Forelimb muscle (tissue), 1 donor: ENCODE results near the gene CHRM4. TPM values are rescaled to one million over a fixed set of nuclear protein-coding genes. Genes with fewer than 3 reads are reported as not detected.

Source experiments
- DNase-seq: peaks from one replicate; pipeline ENCODE4 v3.0.0-alpha.2; 2013; ENCODE audit warnings: low read depth
- polyA plus RNA-seq: library from polyadenylated mRNA; unstranded; fragments of 120-200 nt; gene quantifications from one replicate; pipeline ENCODE4 v1.2.1, GENCODE V29; 2013; ENCODE audit not compliant: insufficient read length

Gene CHRM4
- polyA plus RNA-seq = 0.09 TPM

- no peak for DNase-seq
These were observed at the start of gene CHRM4 for GRCh38 chr11:46391578-46392420. CHRM4 (minus strand) TSS chr11:46391776; CDS start chr11:46386557, 5,219 bp downstream.

- DNase-seq = no peak
These were observed 46.6 kb upstream of the CHRM4 start for GRCh38 chr11:46438211-46438610.

GRCh38 chr11:46437122-46437689, 45.6 kb upstream of the CHRM4 start:
- no peak for DNase-seq

- no peak for DNase-seq
These were observed 44.5 kb upstream of the CHRM4 start for GRCh38 chr11:46436113-46436512.

GRCh38 chr11:46435679-46436078, 44.1 kb upstream of the CHRM4 start:
- DNase-seq = no peak

- no peak for DNase-seq
These were observed 39.6 kb upstream of the CHRM4 start for GRCh38 chr11:46431211-46431610.

GRCh38 chr11:46429717-46430116, 38.1 kb upstream of the CHRM4 start:
- DNase-seq = no peak

GRCh38 chr11:46427364-46427763, 35.8 kb upstream of the CHRM4 start:
- no peak for DNase-seq

- DNase-seq = no peak
These were observed 34.8 kb upstream of the CHRM4 start for GRCh38 chr11:46426233-46426991.

- DNase-seq = no peak
These were observed 31.0 kb upstream of the CHRM4 start for GRCh38 chr11:46422588-46422987.

- DNase-seq = no peak
These were observed 29.8 kb upstream of the CHRM4 start for GRCh38 chr11:46421257-46421880.

GRCh38 chr11:46420513-46420912, 28.9 kb upstream of the CHRM4 start:
- no peak for DNase-seq

- DNase-seq = no peak
These were observed 27.2 kb upstream of the CHRM4 start for GRCh38 chr11:46418751-46419150.

- DNase-seq = no peak
These were observed 26.1 kb upstream of the CHRM4 start for GRCh38 chr11:46417711-46418110.

- no peak for DNase-seq
These were observed 23.3 kb upstream of the CHRM4 start for GRCh38 chr11:46414879-46415278.

- DNase-seq = no peak
These were observed 22.9 kb upstream of the CHRM4 start for GRCh38 chr11:46414466-46414796.

- DNase-seq = no peak
These were observed 22.3 kb upstream of the CHRM4 start for GRCh38 chr11:46413760-46414465.

GRCh38 chr11:46410021-46410420, 18.4 kb upstream of the CHRM4 start:
- no peak for DNase-seq

- no peak for DNase-seq
These were observed 16.9 kb upstream of the CHRM4 start for GRCh38 chr11:46408407-46408986.

GRCh38 chr11:46407635-46408034, 16.1 kb upstream of the CHRM4 start:
- no peak for DNase-seq

GRCh38 chr11:46404476-46405017, 13.0 kb upstream of the CHRM4 start:
- no peak for DNase-seq
